ENCODE results near the gene KDM2B. TPM values are rescaled to one million over a fixed set of nuclear protein-coding genes. Genes with fewer than 3 reads are reported as not detected.

KDM2B gene
- total and polyA plus RNA-seq, 10 of the 15 experiments (the other 5 are each of a cell fraction or from before 2014, with no cell fraction given): 13.6 to 124 (median 40.4) TPM

GRCh38 chr12:121511916-121512315 is 68.9 kb downstream of the KDM2B start (continued):
- TF ChIP-seq PKNOX1 (IDR thresholded peaks at IDR 0.05) (no peak), CBFB (IDR thresholded peaks at IDR 0.05; ENCODE audit: low read depth) (no peak), CEBPZ (IDR thresholded peaks at IDR 0.05; ENCODE audit: low read depth, low read length) (no peak), NRF1 (conservative IDR thresholded peaks at IDR 0.05; ENCODE audit: low read depth, low read length) (no peak), ZNF217 (IDR thresholded peaks at IDR 0.05) (no peak), KLF5 (IDR thresholded peaks at IDR 0.05; ENCODE audit: partially characterized antibody) (no peak), BHLHE40 (IDR thresholded peaks at IDR 0.05; ENCODE audit: borderline replicate concordance in 1 of 2, low read depth in 2 of 2, low read length in 1 of 2) (no peak), SKIL (IDR thresholded peaks at IDR 0.05; ENCODE audit: low read depth, poor library complexity, severe bottlenecking) (no peak), MLLT1 (IDR thresholded peaks at IDR 0.05) (no peak)

Measured in GM12878 (cell line).